HEK293T (cell line): ENCODE data around the gene CYYR1.

ENCODE experiments used
- BHLHE40 ChIP-seq: fragments of 450-650 bp; IDR thresholded peaks from 2 replicates; pipeline ENCODE4 v1.6.1; 2016; ENCODE audit warnings: mild to moderate bottlenecking, moderate library complexity, borderline replicate concordance
- CTBP1 ChIP-seq: fragments of 450-650 bp; IDR thresholded peaks from 2 replicates; pipeline ENCODE4 v1.6.1; 2016; ENCODE audit warnings: borderline replicate concordance
- ELF4 ChIP-seq: fragments of 450-650 bp; IDR thresholded peaks from 2 replicates; pipeline ENCODE4 v1.6.1; 2017; ENCODE audit warnings: antibody characterized with exemption
- FOXA1 ChIP-seq: fragments of 450-650 bp; IDR thresholded peaks from 2 replicates; pipeline ENCODE4 v1.6.1; 2016; ENCODE audit warnings: mild to moderate bottlenecking
- FOXK2 ChIP-seq: fragments of 450-650 bp; IDR thresholded peaks from 2 replicates; pipeline ENCODE4 v1.6.1; 2016; ENCODE audit warnings: mild to moderate bottlenecking
- FOXM1 ChIP-seq: fragments of 450-650 bp; IDR thresholded peaks from 2 replicates; pipeline ENCODE4 v1.6.1; 2017; ENCODE audit warnings: mild to moderate bottlenecking, borderline replicate concordance
- L3MBTL2 ChIP-seq: fragments of 450-650 bp; conservative IDR thresholded peaks from 2 replicates; pipeline ENCODE4 v1.6.1; 2016; ENCODE audit warnings: mild to moderate bottlenecking
- LEF1 ChIP-seq: fragments of 450-650 bp; IDR thresholded peaks from 2 replicates; pipeline ENCODE4 v1.6.1; 2017; ENCODE audit warnings: mild to moderate bottlenecking, borderline replicate concordance
- NFRKB ChIP-seq: fragments of 450-650 bp; IDR thresholded peaks from 2 replicates; pipeline ENCODE4 v1.6.1; 2016; ENCODE audit warnings: mild to moderate bottlenecking, moderate library complexity
- PKNOX1 ChIP-seq: fragments of 450-650 bp; IDR thresholded peaks from 2 replicates; pipeline ENCODE4 v1.6.1; 2016
- SP1 ChIP-seq: fragments of 450-650 bp; IDR thresholded peaks from 2 replicates; pipeline ENCODE4 v1.6.1; 2017
- SUZ12 ChIP-seq: fragments of 450-650 bp; IDR thresholded peaks from 2 replicates; pipeline ENCODE4 v1.6.1; 2016; ENCODE audit warnings: mild to moderate bottlenecking
- TARDBP ChIP-seq: fragments of 450-650 bp; IDR thresholded peaks from 2 replicates; pipeline ENCODE4 v1.6.1; 2016
- ZNF384 ChIP-seq: fragments of 450-650 bp; IDR thresholded peaks from 2 replicates; pipeline ENCODE4 v1.6.1; 2016

GRCh38 chr21:26565111-26565510, 8.0 kb downstream of the CYYR1 start:
- no peak for TF ChIP-seq SP1
- no peak for TF ChIP-seq ELF4
- no peak for TF ChIP-seq SUZ12
- TF ChIP-seq FOXA1: no peak
- TF ChIP-seq CTBP1: no peak
- no peak for TF ChIP-seq FOXM1
- no peak for TF ChIP-seq FOXK2
- no peak for TF ChIP-seq BHLHE40
- no peak for TF ChIP-seq NFRKB
- TF ChIP-seq TARDBP: no peak
- TF ChIP-seq LEF1: no peak
- no peak for TF ChIP-seq ZNF384
- no peak for TF ChIP-seq L3MBTL2
- TF ChIP-seq PKNOX1: no peak
